ENCODE measurements around the gene MPZL3.

- TF ChIP-seq CTCF (conservative IDR thresholded peaks at IDR 0.05; ENCODE audit: low read depth, low read length) (no peak), EZH2 (IDR thresholded peaks at IDR 0.05; ENCODE audit: borderline replicate concordance, low read depth, low read length, poor library complexity, severe bottlenecking) (no peak)
Measured at GRCh38 chr11:118277312-118277711, 25.1 kb upstream of the MPZL3 start.
